Ovary (tissue), 3 donors: ENCODE measurements around the gene MPRIP.

ENCODE experiments used
- EP300 ChIP-seq: sonication (generic); formaldehyde crosslinking; IDR thresholded peaks from one replicate; pipeline ENCODE4 v1.6.1; 2017; ENCODE audit warnings: antibody characterized with exemption
- POLR2A ChIP-seq: fragments of 450-650 bp; IDR thresholded peaks from one replicate; pipeline ENCODE4 v1.6.1; 2017; ENCODE audit warnings: antibody characterized with exemption, mild to moderate bottlenecking, moderate library complexity
- TF ChIP-seq, protein P1 (sequence below), 3 donors: fragments of 450-650 bp in 2 of 3; fragments of 200-600 bp in 1 of 3; IDR thresholded peaks; one replicate each; pipeline versions ENCODE4 v1.5.1 to v1.8.0; 2016 to 2022; ENCODE audit warnings: antibody characterized with exemption in 3 of 3, mild to moderate bottlenecking in 1 of 3
- donor health status: DM: no; HTN: no; CAD: no.

DNA sequence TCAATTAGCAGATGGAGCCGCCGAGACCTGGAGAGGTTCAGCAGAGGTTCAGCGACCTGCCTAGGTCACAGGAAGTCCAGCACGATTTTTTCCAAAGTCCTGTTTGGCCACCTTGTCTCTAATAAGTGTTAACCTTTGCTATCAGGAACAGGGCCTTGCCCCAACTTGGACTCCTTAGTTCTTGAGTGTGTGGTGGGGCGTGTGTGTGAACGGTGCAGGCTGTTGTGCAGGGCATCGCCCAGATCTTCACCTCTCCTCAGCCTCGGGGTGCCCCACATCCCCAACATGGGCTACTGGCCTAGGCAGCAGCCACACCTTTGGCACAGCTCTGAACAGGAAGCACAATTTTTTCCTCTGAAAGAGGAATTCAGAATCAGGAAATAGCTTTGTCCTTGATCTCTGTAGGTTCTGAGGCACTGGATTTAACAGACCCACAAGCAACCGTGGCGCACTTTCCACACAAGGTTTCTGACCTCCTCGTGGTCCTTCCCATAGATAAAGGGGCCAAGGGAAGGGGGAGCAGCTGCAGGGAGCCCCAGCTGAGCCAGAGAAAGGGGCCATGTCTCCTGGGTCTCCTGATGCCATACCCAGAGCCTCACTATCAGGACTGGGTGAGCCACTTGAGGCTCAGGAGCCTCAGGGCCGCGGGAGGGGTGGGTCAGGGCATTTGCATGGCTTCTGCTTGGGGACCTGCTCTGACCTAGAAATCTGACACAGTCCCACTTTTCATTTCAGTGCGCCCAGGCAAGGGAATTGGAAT lies 10.4 kb downstream of the MPRIP start:
- TF ChIP-seq POLR2A (no peak), EP300 (no peak)
- TF ChIP-seq, protein P1, sequence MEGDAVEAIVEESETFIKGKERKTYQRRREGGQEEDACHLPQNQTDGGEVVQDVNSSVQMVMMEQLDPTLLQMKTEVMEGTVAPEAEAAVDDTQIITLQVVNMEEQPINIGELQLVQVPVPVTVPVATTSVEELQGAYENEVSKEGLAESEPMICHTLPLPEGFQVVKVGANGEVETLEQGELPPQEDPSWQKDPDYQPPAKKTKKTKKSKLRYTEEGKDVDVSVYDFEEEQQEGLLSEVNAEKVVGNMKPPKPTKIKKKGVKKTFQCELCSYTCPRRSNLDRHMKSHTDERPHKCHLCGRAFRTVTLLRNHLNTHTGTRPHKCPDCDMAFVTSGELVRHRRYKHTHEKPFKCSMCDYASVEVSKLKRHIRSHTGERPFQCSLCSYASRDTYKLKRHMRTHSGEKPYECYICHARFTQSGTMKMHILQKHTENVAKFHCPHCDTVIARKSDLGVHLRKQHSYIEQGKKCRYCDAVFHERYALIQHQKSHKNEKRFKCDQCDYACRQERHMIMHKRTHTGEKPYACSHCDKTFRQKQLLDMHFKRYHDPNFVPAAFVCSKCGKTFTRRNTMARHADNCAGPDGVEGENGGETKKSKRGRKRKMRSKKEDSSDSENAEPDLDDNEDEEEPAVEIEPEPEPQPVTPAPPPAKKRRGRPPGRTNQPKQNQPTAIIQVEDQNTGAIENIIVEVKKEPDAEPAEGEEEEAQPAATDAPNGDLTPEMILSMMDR (IDR thresholded peaks at IDR 0.05), result no peak
